ES-I3 (cell line): Measurements from ENCODE around the gene PIK3R3.

ENCODE experiments used
- H3K36me3 ChIP-seq: 2 replicates; pipeline ENCODE4 v1.6.1; 2013; ENCODE audit warnings: mild to moderate bottlenecking, low read length, control low read depth, moderate library complexity; ENCODE audit not compliant: insufficient read depth
- H3K4me1 ChIP-seq: 2 replicates; pipeline ENCODE4 v1.6.1; 2013; ENCODE audit warnings: mild to moderate bottlenecking, control low read depth, low read length; ENCODE audit not compliant: insufficient read depth
- H3K9ac ChIP-seq: 2 replicates; pipeline ENCODE4 v1.6.1; 2013; ENCODE audit warnings: low read depth, mild to moderate bottlenecking, low read length, moderate library complexity
- H3K9me3 ChIP-seq: 2 replicates; pipeline ENCODE4 v1.6.1; 2013; ENCODE audit warnings: mild to moderate bottlenecking, low read length, moderate library complexity; ENCODE audit not compliant: control insufficient read depth, insufficient read depth

Gene PIK3R3

DNA sequence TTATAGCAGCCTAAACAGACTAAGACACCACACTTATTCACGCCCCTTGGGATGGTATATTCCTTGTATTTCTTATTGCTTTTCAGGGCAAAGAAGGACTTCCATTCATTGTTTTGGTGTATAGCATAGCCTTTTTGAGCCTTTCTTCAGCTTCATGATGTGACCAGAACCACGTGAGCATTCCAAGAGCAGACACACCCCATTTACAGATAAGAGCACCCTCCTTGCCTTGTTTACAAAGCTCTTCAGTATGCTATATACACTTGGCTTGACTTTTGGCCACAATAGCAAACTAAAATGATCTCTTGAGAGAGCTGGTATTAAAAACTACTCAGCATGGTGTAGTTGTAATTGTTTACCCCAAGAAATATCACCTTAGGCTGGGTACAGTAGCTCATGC is 78.7 kb downstream of the PIK3R3 start:
- Histone ChIP-seq H3K9me3 (no peaks in the 10 kb centered on the region), H3K4me1 (no peaks in the 10 kb centered on the region), H3K36me3 (no peaks in the 10 kb centered on the region), H3K9ac (no peak overlapping the region)

DNA sequence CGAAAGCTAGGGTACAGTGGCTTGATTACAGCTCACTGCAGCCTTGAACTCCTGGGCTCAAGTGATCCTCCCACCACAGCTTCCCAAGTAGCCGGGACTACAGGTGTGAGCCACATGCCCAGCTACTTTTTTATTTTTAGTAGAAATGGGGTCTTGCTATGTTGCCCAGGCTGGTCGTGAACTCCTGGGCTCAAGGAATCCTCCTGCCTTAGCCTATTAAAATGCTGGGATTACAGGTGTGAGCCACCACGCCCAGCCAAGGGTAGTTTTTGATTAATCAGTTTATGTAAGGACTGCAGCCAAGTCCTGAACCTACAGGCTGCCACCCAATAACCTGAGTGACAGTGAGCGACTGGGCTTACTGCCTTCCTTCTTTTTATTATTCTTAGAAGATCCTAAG is 88.3 kb downstream of the PIK3R3 start:
- Histone ChIP-seq H3K9ac (no peak overlapping the region), H3K4me1 (peaks cover 18% of the 10 kb centered on the region), H3K36me3 (no peaks in the 10 kb centered on the region), H3K9me3 (no peaks in the 10 kb centered on the region)

DNA sequence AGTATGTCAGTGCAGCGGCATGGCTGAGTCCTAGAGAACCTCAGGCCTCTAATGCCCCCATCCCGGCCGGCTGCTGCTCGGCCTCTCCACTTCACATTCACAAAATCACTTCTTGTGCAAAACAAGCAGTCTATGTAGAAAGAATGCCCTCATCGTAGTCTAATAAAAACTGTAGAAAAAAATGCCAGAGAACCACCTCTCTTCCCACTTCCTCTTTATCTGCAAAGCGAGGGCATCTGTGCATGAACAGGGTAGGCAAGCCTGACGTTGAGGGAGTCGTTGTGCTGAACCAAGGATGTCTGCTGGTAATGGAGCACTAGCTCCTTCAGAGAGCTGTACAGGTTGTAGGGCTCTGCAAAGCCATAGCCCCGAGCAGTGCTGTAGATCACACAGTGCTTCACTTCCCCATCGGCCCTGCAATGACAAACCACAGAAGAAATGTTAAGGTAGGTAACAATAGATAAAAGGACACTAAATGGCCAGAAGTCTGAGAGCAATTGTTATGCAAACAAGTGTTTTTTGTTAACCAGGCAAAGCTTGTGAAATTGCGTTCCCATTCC is 88.9 kb downstream of the PIK3R3 start:
- Histone ChIP-seq H3K9ac (no peak overlapping the region), H3K36me3 (no peaks in the 10 kb centered on the region), H3K9me3 (no peaks in the 10 kb centered on the region), H3K4me1 (peaks cover 18% of the 10 kb centered on the region)

DNA sequence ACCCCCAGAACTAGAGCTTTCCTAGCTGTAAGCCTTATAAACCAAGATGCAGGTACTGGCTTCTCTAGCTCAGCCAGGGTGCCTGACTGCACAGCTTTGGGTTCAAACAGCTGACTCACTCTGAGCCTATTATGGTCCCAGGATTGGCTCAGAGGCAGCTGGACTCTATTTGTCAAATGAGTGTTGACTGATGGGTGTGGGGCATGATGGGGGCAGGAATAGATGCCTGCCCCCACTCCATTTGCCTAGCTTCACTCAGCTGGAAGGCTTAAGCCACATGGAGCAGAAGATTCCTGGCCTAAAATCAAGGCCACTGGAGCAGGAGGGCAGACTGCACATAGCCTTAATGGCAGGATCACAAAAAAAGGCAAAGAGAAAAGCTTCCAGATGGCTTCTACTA is 90.5 kb downstream of the PIK3R3 start:
- Histone ChIP-seq H3K9me3 (no peaks in the 10 kb centered on the region), H3K9ac (no peak overlapping the region), H3K4me1 (peaks cover 18% of the 10 kb centered on the region), H3K36me3 (no peaks in the 10 kb centered on the region)

DNA sequence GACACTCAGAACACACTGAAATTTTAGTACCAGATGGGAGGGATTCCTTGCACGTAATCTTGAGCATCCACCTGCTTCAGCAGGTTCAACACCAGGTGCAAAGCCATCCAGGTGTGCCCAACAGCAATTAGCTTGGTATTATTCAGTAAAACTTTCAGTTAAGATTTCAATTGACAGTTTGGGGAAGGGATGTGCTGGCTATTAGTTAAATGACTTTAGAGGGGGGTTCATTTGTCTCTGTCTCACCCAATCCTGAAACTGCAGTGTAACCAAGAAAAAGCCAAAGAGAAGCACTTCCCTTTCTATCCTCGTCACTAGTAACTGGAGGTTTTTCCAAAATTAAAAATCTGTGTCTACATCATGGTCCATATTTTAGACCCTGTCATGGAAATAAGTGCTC is 90.9 kb downstream of the PIK3R3 start:
- Histone ChIP-seq H3K9ac (no peak overlapping the region), H3K9me3 (no peaks in the 10 kb centered on the region), H3K4me1 (peaks cover 18% of the 10 kb centered on the region), H3K36me3 (no peaks in the 10 kb centered on the region)

DNA sequence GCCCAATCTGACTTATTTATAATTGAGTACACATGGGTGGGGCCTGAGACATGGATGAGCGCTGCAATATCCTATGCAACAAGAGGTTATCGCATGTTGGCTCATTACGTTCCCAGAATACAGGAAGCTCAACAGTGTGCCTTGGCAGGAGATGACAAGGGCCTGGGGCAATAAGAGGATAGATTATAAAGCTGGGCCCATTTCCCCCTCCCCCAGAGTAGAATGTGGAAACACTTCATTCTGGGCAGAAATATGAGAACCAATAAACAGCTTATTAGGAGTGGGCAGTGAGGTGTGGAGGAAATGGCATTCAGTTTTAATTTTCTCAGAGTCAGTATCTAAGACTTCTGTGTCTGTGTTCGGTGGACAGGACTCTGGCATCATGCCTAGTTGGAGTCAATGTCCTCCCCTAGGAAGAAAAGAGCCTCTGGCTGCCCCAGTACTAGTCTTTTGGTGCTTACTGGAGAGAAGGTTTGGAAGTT is 92.8 kb downstream of the PIK3R3 start:
- peaks cover 16% of the 10 kb centered on the region for H3K4me1 ChIP-seq
- no peak overlapping the region for H3K9ac ChIP-seq
- H3K9me3 ChIP-seq: no peaks in the 10 kb centered on the region
- no peaks in the 10 kb centered on the region for H3K36me3 ChIP-seq

DNA sequence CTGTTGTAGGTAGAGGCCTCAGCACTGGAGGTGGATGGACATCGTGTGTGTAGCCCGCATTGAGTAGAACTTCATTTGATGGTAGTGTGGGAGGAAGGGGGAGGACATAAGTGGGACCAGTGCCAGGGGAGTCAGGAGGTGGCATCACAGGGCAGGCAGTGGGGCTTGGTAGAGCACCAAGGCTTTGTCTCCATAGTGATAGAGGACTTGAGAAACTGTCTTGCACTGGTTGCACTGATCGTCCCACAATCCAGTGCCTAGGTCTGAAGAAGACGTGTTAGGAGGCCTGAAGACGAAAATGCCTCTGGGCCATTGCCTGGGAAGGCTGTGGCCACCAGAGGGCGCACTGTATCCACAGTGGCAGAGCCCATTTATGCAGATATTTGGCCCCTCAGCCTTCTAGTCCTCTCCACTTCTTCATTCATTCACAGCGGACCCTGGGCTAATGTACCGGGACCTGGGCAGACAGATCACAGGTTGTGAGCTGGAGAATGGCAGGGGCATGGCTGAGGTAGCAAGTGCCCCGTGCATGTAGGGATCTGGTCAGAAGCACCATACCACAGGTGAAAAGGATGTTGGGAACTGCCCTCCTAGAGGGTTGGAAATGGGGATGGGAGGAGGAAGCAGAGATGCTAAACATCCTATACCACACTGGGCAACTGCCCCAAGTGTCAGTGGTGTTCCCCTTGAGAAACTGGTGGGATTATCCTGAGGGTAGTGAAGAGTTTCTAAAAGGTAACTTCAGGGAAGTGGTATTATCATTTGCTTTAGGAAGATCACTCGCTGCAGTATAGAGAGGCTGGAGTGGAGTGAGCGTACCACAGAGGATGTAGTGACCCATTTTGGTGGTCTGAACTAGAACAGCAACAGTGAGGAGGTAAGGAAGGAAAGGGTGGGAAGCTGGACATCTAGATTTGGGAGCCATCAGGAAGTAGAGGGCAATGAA is 95.3 kb downstream of the PIK3R3 start:
- no peaks in the 10 kb centered on the region for H3K36me3 ChIP-seq
- H3K9ac ChIP-seq: no peak overlapping the region
- no peaks in the 10 kb centered on the region for H3K9me3 ChIP-seq
- H3K4me1 ChIP-seq: no peaks in the 10 kb centered on the region

DNA sequence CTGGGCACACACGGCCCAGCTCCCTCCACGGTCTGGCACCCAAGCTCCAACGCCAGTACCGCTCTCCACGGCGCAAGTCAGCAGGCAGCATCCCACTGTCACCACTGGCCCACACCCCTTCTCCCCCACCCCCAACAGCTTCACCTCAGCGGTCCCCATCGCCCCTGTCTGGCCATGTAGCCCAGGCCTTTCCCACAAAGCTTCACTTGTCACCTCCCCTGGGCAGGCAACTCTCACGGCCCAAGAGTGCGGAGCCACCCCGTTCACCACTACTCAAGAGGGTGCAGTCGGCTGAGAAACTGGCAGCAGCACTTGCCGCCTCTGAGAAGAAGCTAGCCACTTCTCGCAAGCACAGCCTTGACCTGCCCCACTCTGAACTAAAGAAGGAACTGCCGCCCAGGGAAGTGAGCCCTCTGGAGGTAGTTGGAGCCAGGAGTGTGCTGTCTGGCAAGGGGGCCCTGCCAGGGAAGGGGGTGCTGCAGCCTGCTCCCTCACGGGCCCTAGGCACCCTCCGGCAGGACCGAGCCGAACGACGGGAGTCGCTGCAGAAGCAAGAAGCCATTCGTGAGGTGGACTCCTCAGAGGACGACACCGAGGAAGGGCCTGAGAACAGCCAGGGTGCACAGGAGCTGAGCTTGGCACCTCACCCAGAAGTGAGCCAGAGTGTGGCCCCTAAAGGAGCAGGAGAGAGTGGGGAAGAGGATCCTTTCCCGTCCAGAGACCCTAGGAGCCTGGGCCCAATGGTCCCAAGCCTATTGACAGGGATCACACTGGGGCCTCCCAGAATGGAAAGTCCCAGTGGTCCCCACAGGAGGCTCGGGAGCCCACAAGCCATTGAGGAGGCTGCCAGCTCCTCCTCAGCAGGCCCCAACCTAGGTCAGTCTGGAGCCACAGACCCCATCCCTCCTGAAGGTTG is 97.6 kb downstream of the PIK3R3 start:
- H3K9me3 ChIP-seq: no peaks in the 10 kb centered on the region
- no peak overlapping the region for H3K9ac ChIP-seq
- no peaks in the 10 kb centered on the region for H3K36me3 ChIP-seq
- no peaks in the 10 kb centered on the region for H3K4me1 ChIP-seq

DNA sequence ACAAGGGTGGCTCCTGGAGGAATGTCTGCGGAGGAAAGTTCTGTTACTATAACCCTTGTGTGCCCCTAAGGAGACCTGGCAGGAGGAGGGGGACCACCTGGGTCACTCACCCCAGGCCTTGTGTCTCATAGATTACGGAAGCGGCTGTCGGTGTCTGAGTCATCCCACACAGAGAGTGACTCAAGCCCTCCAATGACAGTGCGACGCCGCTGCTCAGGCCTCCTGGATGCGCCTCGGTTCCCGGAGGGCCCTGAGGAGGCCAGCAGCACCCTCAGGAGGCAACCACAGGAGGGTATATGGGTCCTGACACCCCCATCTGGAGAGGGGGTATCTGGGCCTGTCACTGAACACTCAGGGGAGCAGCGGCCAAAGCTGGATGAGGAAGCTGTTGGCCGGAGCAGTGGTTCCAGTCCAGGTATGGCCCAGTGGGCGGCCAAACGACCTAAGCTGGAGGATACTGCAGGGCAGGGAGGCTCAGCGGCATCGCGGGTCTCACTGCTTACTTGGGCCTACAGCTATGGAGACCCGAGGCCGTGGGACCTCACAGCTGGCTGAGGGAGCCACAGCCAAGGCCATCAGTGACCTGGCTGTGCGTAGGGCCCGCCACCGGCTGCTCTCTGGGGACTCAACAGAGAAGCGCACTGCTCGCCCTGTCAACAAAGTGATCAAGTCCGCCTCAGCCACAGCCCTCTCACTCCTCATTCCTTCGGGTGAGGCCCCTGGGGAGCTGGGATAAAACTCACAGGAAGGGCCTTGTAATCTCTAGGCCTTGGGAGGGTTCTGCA is 101.4 kb downstream of the PIK3R3 start:
- Histone ChIP-seq H3K36me3 (no peaks in the 10 kb centered on the region; the same call in 1 of the 2 replicates), H3K9ac (no peak overlapping the region)

DNA sequence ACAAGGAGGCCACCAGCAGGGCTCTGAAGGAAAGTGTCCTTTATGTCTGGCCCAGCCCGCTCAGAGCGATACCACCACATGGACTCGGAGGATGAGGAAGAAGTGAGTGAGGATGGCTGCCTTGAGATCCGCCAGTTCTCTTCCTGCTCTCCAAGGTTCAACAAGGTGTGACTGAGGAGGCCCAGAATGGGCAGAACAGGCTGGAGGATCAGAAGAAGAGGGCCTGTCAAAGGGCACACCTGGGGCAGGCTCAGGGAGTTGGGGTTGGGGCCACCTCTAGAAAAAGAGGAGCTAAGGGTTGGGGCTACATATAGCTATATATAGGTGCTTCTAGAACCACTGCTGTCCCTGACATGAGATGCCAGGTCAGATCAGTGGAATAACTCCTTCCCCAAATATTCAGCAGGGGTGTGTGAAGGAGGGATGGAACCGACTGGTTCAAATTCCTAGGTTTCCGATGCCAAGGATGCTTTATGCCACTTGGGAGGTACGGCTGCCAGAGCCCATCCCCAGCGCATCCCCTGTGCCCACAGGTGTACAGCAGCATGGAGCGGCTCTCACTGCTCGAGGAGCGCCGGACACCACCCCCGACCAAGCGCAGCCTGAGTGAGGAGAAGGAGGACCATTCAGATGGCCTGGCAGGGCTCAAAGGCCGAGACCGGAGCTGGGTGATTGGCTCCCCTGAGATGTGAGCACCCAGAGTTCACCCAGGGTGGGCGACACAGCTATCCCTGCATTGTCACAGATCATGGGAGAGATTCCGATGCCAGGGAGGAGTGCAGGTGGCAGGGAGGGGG is 102.2 kb downstream of the PIK3R3 start:
- Histone ChIP-seq H3K4me1 (no peaks in the 10 kb centered on the region), H3K36me3 (no peaks in the 10 kb centered on the region; the same call in 1 of the 2 replicates), H3K9me3 (no peaks in the 10 kb centered on the region), H3K9ac (no peak overlapping the region)

More for the DNA sequence above, 101.4 kb downstream of the PIK3R3 start:
- H3K9me3 ChIP-seq: no peaks in the 10 kb centered on the region
- no peaks in the 10 kb centered on the region for H3K4me1 ChIP-seq

DNA sequence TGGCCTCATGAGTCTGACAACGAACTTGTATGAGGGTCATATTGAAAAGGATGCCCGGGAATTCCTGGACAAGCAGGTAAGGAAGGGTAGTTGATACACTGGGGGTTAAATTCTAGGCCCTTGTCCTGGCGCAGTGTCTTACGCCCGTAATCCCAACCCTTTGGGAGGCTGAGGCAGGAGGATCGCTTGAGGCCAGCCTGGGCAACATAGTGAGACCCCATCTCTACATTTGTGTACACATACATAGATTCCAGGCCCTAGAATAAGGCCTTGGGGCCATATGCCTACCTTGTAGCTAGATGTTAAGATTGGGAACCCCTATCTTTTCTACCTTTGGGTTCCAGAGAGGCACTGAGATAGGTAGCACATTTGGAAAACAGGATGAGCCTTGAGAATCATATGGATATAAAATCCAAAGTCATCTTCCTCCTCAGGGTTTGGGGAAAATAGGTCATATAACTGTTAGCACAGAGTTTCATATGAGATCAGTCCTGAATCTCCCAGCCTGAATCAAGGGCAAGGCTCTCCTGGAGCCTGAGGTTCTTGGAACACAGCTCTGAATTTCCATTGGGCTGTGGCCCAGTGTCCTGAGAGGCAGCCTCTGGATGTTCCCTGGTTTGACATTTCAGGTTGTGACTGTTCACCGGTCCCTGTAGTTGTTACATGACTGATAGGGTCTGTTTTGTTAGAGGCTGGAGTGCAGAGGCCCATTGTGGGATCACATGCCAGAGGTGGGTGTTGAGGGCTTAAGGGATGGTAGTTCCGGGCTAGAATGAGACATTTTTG is 104.4 kb downstream of the PIK3R3 start:
- Histone ChIP-seq H3K4me1 (no peaks in the 10 kb centered on the region), H3K36me3 (peaks cover 11% of the 10 kb centered on the region), H3K9me3 (no peaks in the 10 kb centered on the region)

DNA sequence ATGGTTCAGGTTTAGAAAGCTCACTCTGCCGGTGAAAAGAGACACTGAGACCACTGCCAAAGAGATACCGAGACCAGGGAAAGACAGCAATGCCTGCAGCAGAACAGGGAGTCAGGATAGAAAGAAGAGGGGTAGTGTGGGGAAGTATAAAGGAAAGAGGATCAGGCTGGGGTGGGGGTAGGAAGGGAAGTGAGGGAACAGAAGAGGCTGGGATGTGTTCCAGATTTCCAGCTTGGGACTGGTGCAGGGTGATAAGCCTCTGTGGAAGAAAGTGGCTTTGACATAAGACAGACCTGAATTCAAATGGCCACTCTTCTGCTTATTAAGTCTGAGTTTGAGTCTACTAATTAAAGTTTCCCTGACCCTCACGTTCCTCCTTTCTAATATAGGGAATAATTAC is 105.9 kb downstream of the PIK3R3 start:
- Histone ChIP-seq H3K36me3 (peaks cover 22% of the 10 kb centered on the region), H3K9me3 (no peaks in the 10 kb centered on the region), H3K4me1 (no peaks in the 10 kb centered on the region), H3K9ac (no peak overlapping the region)

More for the DNA sequence above, 104.4 kb downstream of the PIK3R3 start:
- no peak overlapping the region for H3K9ac ChIP-seq
